ENCODE measurements around the gene C15orf61.

C15orf61 gene

DNA sequence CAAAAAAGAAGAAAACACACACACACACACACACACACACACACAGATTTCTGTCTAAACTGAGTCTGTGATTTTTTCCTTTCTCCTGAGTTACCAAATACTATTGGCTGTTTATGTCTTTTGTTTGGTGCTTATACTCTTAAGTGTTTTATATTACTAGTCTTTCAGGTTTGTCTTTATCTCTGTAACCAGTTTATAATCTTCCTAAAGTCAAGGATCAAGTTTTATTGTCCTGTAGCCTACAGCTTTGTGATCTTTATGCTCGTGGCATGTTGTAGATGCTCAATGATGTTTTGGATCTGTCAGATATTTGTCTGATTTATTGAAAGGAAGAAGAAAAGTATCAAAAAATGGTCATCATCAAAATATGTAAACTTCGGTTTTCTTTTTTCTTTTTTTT, 26.1 kb downstream of the C15orf61 start:
- Histone ChIP-seq H3K4me1 (ENCODE audit: control insufficient read depth, insufficient read depth, low read length) (peaks cover 12% of the 10 kb centered on the region), H3K27me3 (ENCODE audit: control insufficient read depth, insufficient read depth, low read length) (no peaks in the 10 kb centered on the region), H3K4me3 (ENCODE audit: low read length) (no peak overlapping the region), H3K9ac (ENCODE audit: low read length) (no peak overlapping the region), H3K36me3 (ENCODE audit: control insufficient read depth, insufficient read depth, low read length) (peaks cover 8% of the 10 kb centered on the region), H3K9me3 (ENCODE audit: control insufficient read depth, low read length) (no peaks in the 10 kb centered on the region)

GRCh38 chr15:67547836-67548235, 26.9 kb downstream of the C15orf61 start:
- Histone ChIP-seq H3K9ac (ENCODE audit: low read length) (no peak overlapping the region), H3K27me3 (ENCODE audit: control insufficient read depth, insufficient read depth, low read length) (no peaks in the 10 kb centered on the region), H3K36me3 (ENCODE audit: control insufficient read depth, insufficient read depth, low read length) (peaks cover 8% of the 10 kb centered on the region), H3K4me3 (ENCODE audit: low read length) (no peak overlapping the region), H3K9me3 (ENCODE audit: control insufficient read depth, low read length) (no peaks in the 10 kb centered on the region), H3K4me1 (ENCODE audit: control insufficient read depth, insufficient read depth, low read length) (peaks cover 12% of the 10 kb centered on the region)

DNA sequence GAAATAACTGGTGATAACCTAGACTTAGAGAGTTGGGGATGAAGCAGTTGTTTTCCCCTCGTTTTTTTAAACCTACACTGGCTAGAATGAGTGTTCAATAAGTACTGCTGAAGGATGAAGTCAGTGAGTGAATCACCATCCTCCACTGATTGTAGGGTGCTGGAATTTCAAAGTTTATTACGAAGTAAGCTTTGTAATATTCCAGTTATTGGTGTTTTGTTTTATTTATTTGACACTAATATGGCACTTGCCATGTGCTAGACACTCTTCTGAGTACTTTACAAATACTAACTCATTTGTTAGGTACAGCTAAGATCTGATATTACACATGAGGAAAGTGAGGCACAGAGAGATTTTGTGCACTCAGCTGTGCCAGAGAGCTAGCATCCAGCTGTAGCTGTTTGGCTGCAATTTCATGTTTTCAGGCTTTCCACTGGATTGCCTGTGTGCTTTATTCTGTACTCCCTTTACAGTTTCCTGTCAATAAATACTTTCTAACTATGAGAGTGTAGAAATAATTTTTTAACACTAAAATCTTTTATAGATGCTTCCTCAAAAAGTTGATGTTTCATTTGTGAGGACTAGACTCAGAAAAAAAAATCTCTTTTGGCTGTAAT, 27.4 kb downstream of the C15orf61 start:
- Histone ChIP-seq H3K9ac (ENCODE audit: low read length) (no peak overlapping the region), H3K4me3 (ENCODE audit: low read length) (no peak overlapping the region), H3K4me1 (ENCODE audit: control insufficient read depth, insufficient read depth, low read length) (peaks cover 7% of the 10 kb centered on the region), H3K27me3 (ENCODE audit: control insufficient read depth, insufficient read depth, low read length) (no peaks in the 10 kb centered on the region), H3K9me3 (ENCODE audit: control insufficient read depth, low read length) (no peaks in the 10 kb centered on the region), H3K36me3 (ENCODE audit: control insufficient read depth, insufficient read depth, low read length) (peaks cover 8% of the 10 kb centered on the region)

DNA sequence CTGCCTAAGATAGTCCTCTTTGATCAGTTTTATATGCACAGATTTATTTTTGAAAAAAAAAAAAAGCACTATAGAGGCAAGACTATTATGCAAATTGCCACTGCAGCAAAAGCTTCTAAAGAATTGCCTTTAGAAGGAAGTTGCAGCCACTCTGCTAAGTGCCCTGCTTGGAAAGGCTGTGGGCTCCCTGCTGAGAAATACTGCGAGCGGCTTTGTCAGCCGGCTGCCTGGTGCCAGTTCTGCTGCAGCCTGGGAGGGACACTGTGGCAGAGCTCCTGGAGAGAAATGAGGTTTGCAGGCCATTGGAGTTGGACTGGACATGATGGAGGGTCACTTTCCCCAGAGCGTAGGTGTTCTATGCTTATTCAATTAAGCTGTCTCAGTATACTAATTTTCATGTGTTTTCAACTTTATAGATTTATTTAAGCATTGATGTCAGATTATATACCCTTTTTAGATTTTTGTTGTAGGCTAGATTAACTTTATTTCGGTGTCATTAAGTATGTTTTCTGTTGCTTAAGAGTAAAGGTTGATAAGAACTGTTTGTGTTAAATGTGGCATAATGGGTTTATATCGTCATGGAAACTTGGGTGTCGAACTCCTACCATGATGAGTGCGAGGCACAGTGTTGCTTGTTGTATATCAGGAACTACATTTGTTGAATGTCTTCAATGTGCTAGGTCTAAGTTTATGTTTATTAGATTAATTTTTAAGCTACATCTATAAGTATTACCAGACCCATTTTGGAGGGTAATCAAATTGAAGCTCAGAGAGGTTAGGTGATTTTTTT, 28.1 kb downstream of the C15orf61 start:
- no peaks in the 10 kb centered on the region for H3K27me3 ChIP-seq (ENCODE audit: control insufficient read depth, insufficient read depth, low read length)
- peaks cover 8% of the 10 kb centered on the region for H3K36me3 ChIP-seq (ENCODE audit: control insufficient read depth, insufficient read depth, low read length)
- no peak overlapping the region for H3K4me3 ChIP-seq (ENCODE audit: low read length)
- H3K9me3 ChIP-seq (ENCODE audit: control insufficient read depth, low read length) = no peaks in the 10 kb centered on the region
- H3K4me1 ChIP-seq (ENCODE audit: control insufficient read depth, insufficient read depth, low read length) = peaks cover under 1% of the 10 kb centered on the region
- no peak overlapping the region for H3K9ac ChIP-seq (ENCODE audit: low read length)

GRCh38 chr15:67549736-67550135, 28.8 kb downstream of the C15orf61 start:
- Histone ChIP-seq H3K9me3 (ENCODE audit: control insufficient read depth, low read length) (no peaks in the 10 kb centered on the region), H3K27me3 (ENCODE audit: control insufficient read depth, insufficient read depth, low read length) (no peaks in the 10 kb centered on the region), H3K4me1 (ENCODE audit: control insufficient read depth, insufficient read depth, low read length) (no peaks in the 10 kb centered on the region), H3K4me3 (ENCODE audit: low read length) (no peak overlapping the region), H3K36me3 (ENCODE audit: control insufficient read depth, insufficient read depth, low read length) (peaks cover 8% of the 10 kb centered on the region), H3K9ac (ENCODE audit: low read length) (no peak overlapping the region)

GRCh38 chr15:67550522-67550921, 29.6 kb downstream of the C15orf61 start:
- no peaks in the 10 kb centered on the region for H3K27me3 ChIP-seq (ENCODE audit: control insufficient read depth, insufficient read depth, low read length)
- no peak overlapping the region for H3K9ac ChIP-seq (ENCODE audit: low read length)
- H3K4me1 ChIP-seq (ENCODE audit: control insufficient read depth, insufficient read depth, low read length) = no peaks in the 10 kb centered on the region
- H3K36me3 ChIP-seq (ENCODE audit: control insufficient read depth, insufficient read depth, low read length) = peaks cover 8% of the 10 kb centered on the region
- H3K4me3 ChIP-seq (ENCODE audit: low read length) = no peak overlapping the region
- H3K9me3 ChIP-seq (ENCODE audit: control insufficient read depth, low read length) = no peaks in the 10 kb centered on the region

- no peak overlapping the region for H3K4me3 ChIP-seq (ENCODE audit: low read length)
- H3K4me1 ChIP-seq (ENCODE audit: control insufficient read depth, insufficient read depth, low read length) = no peaks in the 10 kb centered on the region
- peaks cover 8% of the 10 kb centered on the region for H3K36me3 ChIP-seq (ENCODE audit: control insufficient read depth, insufficient read depth, low read length)
- H3K9me3 ChIP-seq (ENCODE audit: control insufficient read depth, low read length) = no peaks in the 10 kb centered on the region
- no peak overlapping the region for H3K9ac ChIP-seq (ENCODE audit: low read length)
- no peaks in the 10 kb centered on the region for H3K27me3 ChIP-seq (ENCODE audit: control insufficient read depth, insufficient read depth, low read length)
Observed at GRCh38 chr15:67551207-67551743, 30.3 kb downstream of the C15orf61 start.

DNA sequence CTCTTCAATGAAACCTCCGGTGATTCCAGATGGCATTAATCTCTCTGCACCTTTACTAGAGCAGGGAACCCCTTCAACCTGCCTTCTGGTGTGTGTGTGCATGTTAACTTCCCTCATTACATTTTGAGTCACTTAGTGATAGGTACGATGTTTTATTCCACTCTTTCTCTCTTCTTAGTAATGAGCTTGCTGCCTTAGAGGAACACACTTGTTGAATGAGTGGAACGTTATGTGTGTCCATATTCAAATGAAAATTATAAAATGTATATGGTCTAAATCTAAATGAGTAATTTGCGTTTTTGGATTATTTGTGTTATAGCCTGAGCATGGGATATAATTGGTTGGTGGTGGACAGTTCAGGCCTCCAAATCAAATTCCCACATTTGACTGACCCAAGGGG, 33.6 kb downstream of the C15orf61 start:
- Histone ChIP-seq H3K4me1 (ENCODE audit: control insufficient read depth, insufficient read depth, low read length) (no peaks in the 10 kb centered on the region), H3K36me3 (ENCODE audit: control insufficient read depth, insufficient read depth, low read length) (peaks cover 8% of the 10 kb centered on the region), H3K4me3 (ENCODE audit: low read length) (no peak overlapping the region), H3K9ac (ENCODE audit: low read length) (no peak overlapping the region), H3K9me3 (ENCODE audit: control insufficient read depth, low read length) (no peaks in the 10 kb centered on the region), H3K27me3 (ENCODE audit: control insufficient read depth, insufficient read depth, low read length) (no peaks in the 10 kb centered on the region)

GRCh38 chr15:67556976-67557570, 36.1 kb downstream of the C15orf61 start:
- H3K4me1 ChIP-seq (ENCODE audit: control insufficient read depth, insufficient read depth, low read length) = no peaks in the 10 kb centered on the region
- no peak overlapping the region for H3K9ac ChIP-seq (ENCODE audit: low read length)
- H3K9me3 ChIP-seq (ENCODE audit: control insufficient read depth, low read length) = no peaks in the 10 kb centered on the region
- no peaks in the 10 kb centered on the region for H3K36me3 ChIP-seq (ENCODE audit: control insufficient read depth, insufficient read depth, low read length)
- H3K27me3 ChIP-seq (ENCODE audit: control insufficient read depth, insufficient read depth, low read length) = no peaks in the 10 kb centered on the region
- H3K4me3 ChIP-seq (ENCODE audit: low read length) = no peak overlapping the region

DNA sequence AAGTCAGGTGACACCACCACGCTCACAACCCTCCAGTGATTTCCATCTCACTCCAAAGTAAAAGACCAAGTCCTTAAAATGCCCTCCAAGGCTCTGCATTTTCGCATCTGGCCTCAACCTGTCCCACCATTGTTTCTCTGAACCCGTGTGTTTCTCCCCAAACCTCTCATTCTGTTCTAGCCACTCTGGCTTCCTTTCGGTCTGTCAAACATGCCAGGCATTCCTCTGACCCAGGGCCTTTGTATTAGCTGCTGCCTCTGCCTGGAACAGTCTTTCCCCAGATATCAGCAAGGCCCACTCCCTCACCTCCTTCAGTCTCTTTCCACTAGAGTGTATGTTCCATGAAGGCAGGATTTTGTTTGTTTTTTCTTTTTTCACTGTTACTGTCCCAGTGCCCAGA, 37.6 kb downstream of the C15orf61 start:
- Histone ChIP-seq H3K27me3 (ENCODE audit: control insufficient read depth, insufficient read depth, low read length) (no peaks in the 10 kb centered on the region), H3K4me3 (ENCODE audit: low read length) (no peak overlapping the region), H3K4me1 (ENCODE audit: control insufficient read depth, insufficient read depth, low read length) (no peaks in the 10 kb centered on the region), H3K9ac (ENCODE audit: low read length) (no peak overlapping the region), H3K36me3 (ENCODE audit: control insufficient read depth, insufficient read depth, low read length) (no peaks in the 10 kb centered on the region), H3K9me3 (ENCODE audit: control insufficient read depth, low read length) (no peaks in the 10 kb centered on the region)

- Histone ChIP-seq H3K9ac (ENCODE audit: low read length) (no peak overlapping the region), H3K4me1 (ENCODE audit: control insufficient read depth, insufficient read depth, low read length) (no peaks in the 10 kb centered on the region), H3K9me3 (ENCODE audit: control insufficient read depth, low read length) (no peaks in the 10 kb centered on the region), H3K36me3 (ENCODE audit: control insufficient read depth, insufficient read depth, low read length) (no peaks in the 10 kb centered on the region), H3K4me3 (ENCODE audit: low read length) (no peak overlapping the region), H3K27me3 (ENCODE audit: control insufficient read depth, insufficient read depth, low read length) (no peaks in the 10 kb centered on the region)
Observed at GRCh38 chr15:67559158-67559557, 38.2 kb downstream of the C15orf61 start.

DNA sequence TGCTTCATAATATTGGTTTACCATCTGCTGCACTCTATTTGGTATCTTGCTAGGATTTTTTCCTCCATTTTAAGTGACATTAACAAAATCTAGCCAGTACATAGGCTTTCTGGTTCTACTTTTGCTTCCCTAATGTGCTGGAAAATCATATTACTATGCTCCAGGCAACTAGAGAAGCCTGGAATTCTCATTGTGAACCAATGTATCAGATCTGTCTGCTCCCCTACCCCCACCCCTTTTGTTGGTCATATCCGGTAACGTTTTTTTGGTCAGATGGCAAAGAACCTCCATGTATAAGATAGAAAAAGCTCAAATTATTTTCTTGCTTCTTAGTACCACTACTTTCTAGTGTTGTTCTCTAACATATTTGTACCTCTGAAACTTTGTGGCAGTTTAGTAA, 38.6 kb downstream of the C15orf61 start:
- Histone ChIP-seq H3K9me3 (ENCODE audit: control insufficient read depth, low read length) (no peaks in the 10 kb centered on the region), H3K27me3 (ENCODE audit: control insufficient read depth, insufficient read depth, low read length) (no peaks in the 10 kb centered on the region), H3K36me3 (ENCODE audit: control insufficient read depth, insufficient read depth, low read length) (no peaks in the 10 kb centered on the region), H3K4me3 (ENCODE audit: low read length) (no peak overlapping the region), H3K4me1 (ENCODE audit: control insufficient read depth, insufficient read depth, low read length) (no peaks in the 10 kb centered on the region), H3K9ac (ENCODE audit: low read length) (no peak overlapping the region)

Data from mucosa of stomach (tissue), 1 donor.